GM18502 (cell line): ENCODE results near the gene USP46.

ENCODE experiments used
- ATAC-seq: cut with Tn5 transposase; IDR thresholded peaks from one replicate; pipeline ENCODE4 v1.9.1; 2021; ENCODE audit warnings: mild to moderate bottlenecking; ENCODE audit not compliant: unreplicated experiment, poor library complexity

Gene USP46

GRCh38 chr4:52625216-52625615 lies 33.9 kb downstream of the USP46 start:
- no peak for ATAC-seq

- no peak for ATAC-seq
Measured at GRCh38 chr4:52622564-52622963, 36.5 kb downstream of the USP46 start.

GRCh38 chr4:52621567-52621966 lies 37.5 kb downstream of the USP46 start:
- no peak for ATAC-seq

- no peak for ATAC-seq
Measured at GRCh38 chr4:52619591-52619931, 39.5 kb downstream of the USP46 start.

GRCh38 chr4:52618795-52619590 lies 40.1 kb downstream of the USP46 start:
- ATAC-seq: no peak

- no peak for ATAC-seq
Measured at GRCh38 chr4:52617336-52618020, 41.6 kb downstream of the USP46 start.

GRCh38 chr4:52614241-52614640 lies 44.9 kb downstream of the USP46 start:
- no peak for ATAC-seq

GRCh38 chr4:52612341-52612740 lies 46.8 kb downstream of the USP46 start:
- no peak for ATAC-seq

GRCh38 chr4:52611030-52611555 lies 48.0 kb downstream of the USP46 start:
- ATAC-seq: no peak

- no peak for ATAC-seq
Measured at GRCh38 chr4:52606726-52607125, 52.4 kb downstream of the USP46 start.

GRCh38 chr4:52606040-52606439 lies 53.1 kb downstream of the USP46 start:
- ATAC-seq: no peak

- no peak for ATAC-seq
Measured at GRCh38 chr4:52604215-52604614, 54.9 kb downstream of the USP46 start.

- no peak for ATAC-seq
Measured at GRCh38 chr4:52600275-52600674, 58.8 kb downstream of the USP46 start.

- ATAC-seq: no peak
Measured at GRCh38 chr4:52595001-52595400, 64.1 kb downstream of the USP46 start.

- ATAC-seq: no peak
Measured at GRCh38 chr4:52592287-52592686, 66.8 kb downstream of the USP46 start.

GRCh38 chr4:52588771-52589591 lies 70.1 kb downstream of the USP46 start:
- ATAC-seq: no peak

GRCh38 chr4:52588097-52588496 lies 71.0 kb downstream of the USP46 start:
- ATAC-seq: peak; percentile 71

- no peak for ATAC-seq
Measured at GRCh38 chr4:52586069-52586468, 73.0 kb downstream of the USP46 start.

GRCh38 chr4:52585379-52585778 lies 73.7 kb downstream of the USP46 start:
- no peak for ATAC-seq

- no peak for ATAC-seq
Measured at GRCh38 chr4:52579602-52580272, 79.4 kb downstream of the USP46 start.
